Osteocyte (in vitro differentiated cells): ENCODE results near the gene TTC7B. TPM values are rescaled to one million over a fixed set of nuclear protein-coding genes. Genes with fewer than 3 reads are reported as not detected.

Source experiments
- DNase-seq: peaks from one replicate; pipeline ENCODE4 v3.0.0; 2021; ENCODE audit warnings: mixed read lengths; ENCODE audit not compliant: unreplicated experiment; ENCODE audit errors: extremely low spot score
- H3K27ac Mint-ChIP-seq: one replicate; pipeline ENCODE4 v1.8.0; 2021; ENCODE audit warnings: mild to moderate bottlenecking, mixed read lengths; ENCODE audit not compliant: unreplicated experiment
- H3K27me3 Mint-ChIP-seq: one replicate; pipeline ENCODE4 v1.8.0; 2021; ENCODE audit warnings: mixed read lengths; ENCODE audit not compliant: unreplicated experiment
- H3K36me3 Mint-ChIP-seq: one replicate; pipeline ENCODE4 v1.8.0; 2021; ENCODE audit warnings: mixed read lengths; ENCODE audit not compliant: unreplicated experiment
- H3K4me1 Mint-ChIP-seq: one replicate; pipeline ENCODE4 v1.8.0; 2021; ENCODE audit warnings: mixed read lengths; ENCODE audit not compliant: unreplicated experiment
- H3K4me3 Mint-ChIP-seq: one replicate; pipeline ENCODE4 v1.8.0; 2021; ENCODE audit warnings: mild to moderate bottlenecking, moderate library complexity, mixed read lengths; ENCODE audit not compliant: unreplicated experiment
- H3K9me3 Mint-ChIP-seq: one replicate; pipeline ENCODE4 v1.8.0; 2021; ENCODE audit warnings: mixed read lengths; ENCODE audit not compliant: unreplicated experiment
- total RNA-seq: library from RNA; stranded (reverse); gene quantifications from 2 replicates; pipeline ENCODE4 v1.2.1, GENCODE V29; 2021
- TF ChIP-seq, protein P1 (sequence below): fragments of 200-600 bp; sonication (generic); IDR thresholded peaks from 2 replicates; pipeline ENCODE4 v1.5.0; 2021; ENCODE audit warnings: antibody characterized with exemption, mild to moderate bottlenecking, moderate library complexity

Gene TTC7B
- total RNA-seq, 1 donor from 2014 or later = 43.2 TPM

GRCh38 chr14:90610346-90611040 lies 205.7 kb downstream of the TTC7B start:
- no peak overlapping the region for H3K27ac Mint-ChIP-seq
- no peaks in the 10 kb centered on the region for H3K27me3 Mint-ChIP-seq
- peaks cover 36% of the 10 kb centered on the region for H3K4me1 Mint-ChIP-seq
- no peaks in the 10 kb centered on the region for H3K9me3 Mint-ChIP-seq
- DNase-seq = no peak
- H3K36me3 Mint-ChIP-seq = peaks cover 7% of the 10 kb centered on the region
- TF ChIP-seq, protein P1, sequence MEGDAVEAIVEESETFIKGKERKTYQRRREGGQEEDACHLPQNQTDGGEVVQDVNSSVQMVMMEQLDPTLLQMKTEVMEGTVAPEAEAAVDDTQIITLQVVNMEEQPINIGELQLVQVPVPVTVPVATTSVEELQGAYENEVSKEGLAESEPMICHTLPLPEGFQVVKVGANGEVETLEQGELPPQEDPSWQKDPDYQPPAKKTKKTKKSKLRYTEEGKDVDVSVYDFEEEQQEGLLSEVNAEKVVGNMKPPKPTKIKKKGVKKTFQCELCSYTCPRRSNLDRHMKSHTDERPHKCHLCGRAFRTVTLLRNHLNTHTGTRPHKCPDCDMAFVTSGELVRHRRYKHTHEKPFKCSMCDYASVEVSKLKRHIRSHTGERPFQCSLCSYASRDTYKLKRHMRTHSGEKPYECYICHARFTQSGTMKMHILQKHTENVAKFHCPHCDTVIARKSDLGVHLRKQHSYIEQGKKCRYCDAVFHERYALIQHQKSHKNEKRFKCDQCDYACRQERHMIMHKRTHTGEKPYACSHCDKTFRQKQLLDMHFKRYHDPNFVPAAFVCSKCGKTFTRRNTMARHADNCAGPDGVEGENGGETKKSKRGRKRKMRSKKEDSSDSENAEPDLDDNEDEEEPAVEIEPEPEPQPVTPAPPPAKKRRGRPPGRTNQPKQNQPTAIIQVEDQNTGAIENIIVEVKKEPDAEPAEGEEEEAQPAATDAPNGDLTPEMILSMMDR = no peak
- H3K4me3 Mint-ChIP-seq = no peak overlapping the region

DNA sequence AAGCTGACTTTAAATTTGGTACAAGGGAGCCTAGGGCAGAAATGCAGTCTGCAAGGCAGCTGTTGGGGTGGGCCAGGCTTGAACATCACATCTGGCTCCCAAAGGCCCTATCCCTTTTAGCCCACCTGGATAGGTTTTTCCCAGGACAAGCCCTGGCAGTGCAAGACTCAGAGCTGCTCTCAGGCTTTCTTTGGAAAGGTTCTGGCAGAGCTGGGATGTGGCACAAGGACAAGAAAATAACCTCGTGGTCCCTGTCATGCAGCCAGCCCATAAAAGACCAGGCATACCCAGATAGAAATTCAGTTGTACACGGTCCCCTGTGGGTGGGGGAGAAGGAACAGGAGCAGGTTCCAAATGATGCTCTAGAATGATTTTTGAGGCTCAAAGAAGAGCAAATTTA lies 206.9 kb downstream of the TTC7B start:
- TF ChIP-seq, protein P1 = no peak
- peaks cover 35% of the 10 kb centered on the region for H3K4me1 Mint-ChIP-seq

DNA sequence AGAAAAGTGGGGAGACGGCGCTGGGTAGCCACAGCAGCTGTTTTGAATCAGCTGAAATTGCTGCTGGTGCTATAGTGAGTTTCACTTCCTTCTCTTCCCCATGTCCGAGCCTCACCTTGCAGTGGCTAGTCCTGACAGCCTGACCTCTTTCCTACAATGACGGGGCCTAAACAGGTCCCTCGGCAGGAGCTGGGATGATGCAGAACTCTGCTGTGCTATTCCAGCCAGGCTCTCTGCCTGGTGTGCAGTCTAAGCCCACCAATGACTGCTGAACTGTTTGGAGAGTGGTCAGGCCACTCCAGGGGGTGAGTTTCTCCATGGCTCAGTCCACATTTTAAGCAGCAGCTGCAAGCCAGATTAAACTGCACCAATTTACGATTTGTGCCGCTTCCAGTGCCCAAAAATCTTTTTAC lies 207.3 kb downstream of the TTC7B start:
- Mint-ChIP-seq H3K27me3 (no peaks in the 10 kb centered on the region), H3K27ac (no peak overlapping the region), H3K4me1 (peaks cover 38% of the 10 kb centered on the region), H3K36me3 (peaks cover 7% of the 10 kb centered on the region), H3K9me3 (no peaks in the 10 kb centered on the region), H3K4me3 (no peak overlapping the region)
- DNase-seq = no peak
- TF ChIP-seq, protein P1 = no peak

More for the DNA sequence above, 206.9 kb downstream of the TTC7B start:
- Mint-ChIP-seq H3K36me3 (peaks cover 7% of the 10 kb centered on the region), H3K27ac (no peak overlapping the region), H3K27me3 (no peaks in the 10 kb centered on the region), H3K9me3 (no peaks in the 10 kb centered on the region), H3K4me3 (no peak overlapping the region)
- DNase-seq = no peak

DNA sequence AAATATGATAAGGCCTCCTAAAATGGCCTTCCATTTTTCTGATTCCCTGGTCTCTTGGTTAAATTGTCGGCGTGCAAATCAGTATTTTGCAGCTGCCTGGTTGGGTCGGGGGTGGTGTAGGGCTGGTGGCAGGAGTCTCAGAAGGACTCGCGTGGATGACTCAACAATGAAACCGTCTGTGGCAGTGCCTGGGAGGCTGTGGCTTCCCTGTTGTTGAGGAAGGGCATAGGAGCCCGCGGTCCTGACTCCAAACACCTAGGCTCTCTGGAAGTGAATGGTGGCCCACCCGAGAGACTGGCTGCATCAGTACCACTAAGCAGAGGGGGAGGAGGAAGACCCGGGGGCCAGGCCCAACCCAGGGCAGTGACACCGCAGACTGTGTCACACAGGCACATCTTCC lies 207.9 kb downstream of the TTC7B start:
- TF ChIP-seq, protein P1 = no peak
- H3K36me3 Mint-ChIP-seq = peaks cover 7% of the 10 kb centered on the region
- H3K9me3 Mint-ChIP-seq = no peaks in the 10 kb centered on the region
- DNase-seq = no peak
- no peak overlapping the region for H3K27ac Mint-ChIP-seq
- no peaks in the 10 kb centered on the region for H3K27me3 Mint-ChIP-seq
- H3K4me3 Mint-ChIP-seq = no peak overlapping the region
- H3K4me1 Mint-ChIP-seq = peaks cover 45% of the 10 kb centered on the region

DNA sequence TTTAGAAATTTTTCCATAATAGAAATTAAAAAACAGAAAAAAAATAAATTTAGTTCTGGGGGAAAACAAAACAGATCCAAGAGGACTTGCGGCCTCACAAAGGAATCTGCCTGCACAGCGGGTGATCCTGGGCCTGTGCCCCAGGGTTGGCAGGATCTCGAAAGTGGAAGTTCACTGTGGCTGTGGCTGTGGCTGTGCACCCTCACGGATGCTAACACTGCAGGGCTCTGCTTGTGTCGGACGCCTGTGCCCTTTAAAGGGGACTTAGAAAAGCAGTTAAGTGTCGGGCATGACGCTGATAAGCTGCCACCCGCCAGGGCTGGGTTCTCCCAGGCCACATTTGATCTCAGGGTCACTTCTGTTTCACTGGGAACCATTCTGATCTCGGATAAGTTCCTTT lies 209.1 kb downstream of the TTC7B start:
- peaks cover 50% of the 10 kb centered on the region for H3K4me1 Mint-ChIP-seq
- no peaks in the 10 kb centered on the region for H3K9me3 Mint-ChIP-seq
- H3K27ac Mint-ChIP-seq = peak overlapping the region; percentile 46
- TF ChIP-seq, protein P1 = no peak
- no peaks in the 10 kb centered on the region for H3K27me3 Mint-ChIP-seq
- H3K36me3 Mint-ChIP-seq = peaks cover 7% of the 10 kb centered on the region
- DNase-seq = no peak
- no peak overlapping the region for H3K4me3 Mint-ChIP-seq
